GM23338 (cell line): ENCODE data around the gene PDHB. TPM values are rescaled to one million over a fixed set of nuclear protein-coding genes. Genes with fewer than 3 reads are reported as not detected.

ENCODE experiments used
- ATAC-seq: fragments of 200-7000 bp; cut with Tn5 transposase; 3 replicates; pipeline ENCODE4 v1.9.1; 2020
- DNase-seq: peaks from one replicate; pipeline ENCODE4 v3.0.0-alpha.2; 2015; ENCODE audit warnings: low spot score
- H2AFZ ChIP-seq: fragments of 200-600 bp; sonication (generic); 2 replicates; pipeline ENCODE4 v1.8.0; 2016; ENCODE audit warnings: antibody characterized with exemption, mild to moderate bottlenecking, moderate library complexity
- H3F3A ChIP-seq: fragments of 200-600 bp; sonication (generic); replicated peaks from 2 replicates; pipeline ENCODE4 v1.8.0; 2017; ENCODE audit warnings: antibody characterized with exemption, mixed run types, low read depth
- H3K27ac ChIP-seq: fragments of 200-600 bp; sonication (generic); 2 replicates; pipeline ENCODE4 v1.6.1; 2016; ENCODE audit warnings: low read depth
- H3K27me3 ChIP-seq: fragments of 200-600 bp; sonication (generic); 2 replicates; pipeline ENCODE4 v1.8.0; 2016; ENCODE audit warnings: mild to moderate bottlenecking, mixed run types, moderate library complexity; ENCODE audit not compliant: insufficient read depth
- H3K36me3 ChIP-seq: fragments of 200-600 bp; sonication (generic); 2 replicates; pipeline ENCODE4 v1.8.0; 2016; ENCODE audit warnings: mild to moderate bottlenecking; ENCODE audit not compliant: insufficient read depth
- H3K4me1 ChIP-seq: fragments of 200-600 bp; sonication (generic); 2 replicates; pipeline ENCODE4 v1.8.0; 2016; ENCODE audit warnings: mild to moderate bottlenecking, moderate library complexity; ENCODE audit not compliant: insufficient read depth
- H3K4me2 ChIP-seq: fragments of 200-600 bp; sonication (generic); 2 replicates; pipeline ENCODE4 v1.7.1; 2017; ENCODE audit warnings: mixed run types
- H3K4me3 ChIP-seq: fragments of 200-600 bp; sonication (generic); 2 replicates; pipeline ENCODE4 v1.6.1; 2016; ENCODE audit warnings: mixed run types
- H3K79me2 ChIP-seq: fragments of 200-600 bp; sonication (generic); replicated peaks from 2 replicates; pipeline ENCODE4 v1.8.0; 2017; ENCODE audit warnings: mild to moderate bottlenecking; ENCODE audit not compliant: insufficient read depth
- H3K9me2 ChIP-seq: fragments of 200-600 bp; sonication (generic); 2 replicates; pipeline ENCODE4 v1.8.0; 2017; ENCODE audit not compliant: insufficient read depth
- H4K20me1 ChIP-seq: fragments of 200-600 bp; sonication (generic); replicated peaks from 2 replicates; pipeline ENCODE4 v1.8.0; 2017; ENCODE audit warnings: mild to moderate bottlenecking; ENCODE audit not compliant: insufficient read depth
- H3K27ac Mint-ChIP-seq: 2 replicates; pipeline ENCODE4 v1.8.0; 2020; ENCODE audit warnings: inconsistent platforms, mild to moderate bottlenecking, moderate library complexity, mixed read lengths
- H3K27me3 Mint-ChIP-seq: 3 replicates; pipeline ENCODE4 v1.8.0; 2022; ENCODE audit warnings: low read depth, mild to moderate bottlenecking, moderate library complexity, mixed read lengths, inconsistent platforms; ENCODE audit not compliant: insufficient read depth, poor library complexity
- H3K36me3 Mint-ChIP-seq: 3 replicates; pipeline ENCODE4 v1.8.0; 2021; ENCODE audit warnings: low read depth, mild to moderate bottlenecking, inconsistent platforms, moderate library complexity, mixed read lengths
- H3K4me1 Mint-ChIP-seq: 3 replicates; pipeline ENCODE4 v1.8.0; 2020; ENCODE audit warnings: mild to moderate bottlenecking, inconsistent platforms, mixed read lengths
- H3K4me3 Mint-ChIP-seq: 3 replicates; pipeline ENCODE4 v1.8.0; 2021; ENCODE audit warnings: moderate library complexity, mild to moderate bottlenecking, inconsistent platforms, mixed read lengths
- H3K9me3 Mint-ChIP-seq: 3 replicates; pipeline ENCODE4 v1.8.0; 2020; ENCODE audit warnings: moderate library complexity, mild to moderate bottlenecking, inconsistent platforms, mixed read lengths
- CREB1 ChIP-seq: fragments of 250-450 bp; sonication (Bioruptor Pico); IDR thresholded peaks from 2 replicates; pipeline ENCODE4 v1.5.0; 2020; ENCODE audit warnings: low read depth, mild to moderate bottlenecking, moderate library complexity
- EZH2 ChIP-seq: fragments of 200-600 bp; sonication (generic); IDR thresholded peaks from one replicate; pipeline ENCODE4 v1.8.0; 2017; ENCODE audit warnings: antibody characterized with exemption, mild to moderate bottlenecking, low read depth; ENCODE audit not compliant: unreplicated experiment
- EZH2phosphoT487 ChIP-seq: fragments of 200-600 bp; sonication (generic); IDR thresholded peaks from one replicate; pipeline ENCODE4 v1.8.1; 2018; ENCODE audit warnings: antibody characterized with exemption; ENCODE audit not compliant: unreplicated experiment
- JUNB ChIP-seq: IDR thresholded peaks from one replicate; pipeline ENCODE4 v1.6.1; 2016; ENCODE audit warnings: antibody characterized with exemption; ENCODE audit not compliant: unreplicated experiment
- NANOG ChIP-seq: IDR thresholded peaks from 2 replicates; pipeline ENCODE4 v1.6.1; 2016; ENCODE audit warnings: antibody characterized with exemption, borderline replicate concordance
- POLR2AphosphoS5 ChIP-seq: IDR thresholded peaks from 2 replicates; pipeline ENCODE4 v1.6.1; 2016; ENCODE audit warnings: antibody characterized with exemption, low read depth
- REST ChIP-seq: IDR thresholded peaks from one replicate; pipeline ENCODE4 v1.6.1; 2018; ENCODE audit warnings: antibody characterized with exemption; ENCODE audit not compliant: unreplicated experiment
- STAT1 ChIP-seq: IDR thresholded peaks from one replicate; pipeline ENCODE4 v1.6.1; 2016; ENCODE audit warnings: antibody characterized with exemption; ENCODE audit not compliant: unreplicated experiment
- ZNF331 ChIP-seq: fragments of 250-450 bp; sonication (Bioruptor Pico); IDR thresholded peaks from 2 replicates; pipeline ENCODE4 v1.5.0; 2020; ENCODE audit warnings: low read depth, mild to moderate bottlenecking, moderate library complexity
- polyA plus RNA-seq: library from polyadenylated mRNA; unstranded; fragments of >200 nt; fragmentation: Nextera tagmentation; extraction: Ambion mirVana; gene quantifications from 2 replicates; pipeline ENCODE4 v1.2.1, GENCODE V29; 2016
- total RNA-seq: library from RNA; depleted of rRNA; stranded (reverse); fragments of >200 nt; shearing (Covaris generic); gene quantifications from 2 replicates; pipeline ENCODE4 v1.2.3, GENCODE V29; 2014
- TF ChIP-seq, protein P1 (sequence below): fragments of 250-450 bp; sonication (Bioruptor Pico); IDR thresholded peaks from 2 replicates; pipeline ENCODE4 v1.5.0; 2020; ENCODE audit warnings: mild to moderate bottlenecking, moderate library complexity
- TF ChIP-seq, protein P2 (sequence below): IDR thresholded peaks from 2 replicates; pipeline ENCODE4 v1.6.1; 2016; ENCODE audit warnings: antibody characterized with exemption
- TF ChIP-seq, protein P3 (sequence below), 2 experiments: fragments of 200-600 bp in 1 of 2; sonication (generic) in 1 of 2; conservative IDR thresholded peaks; 2 replicates each; pipeline versions ENCODE4 v1.5.1 to v1.6.1; 2016 to 2017; ENCODE audit warnings: antibody characterized with exemption in 2 of 2, low read depth in 2 of 2, mild to moderate bottlenecking in 2 of 2, moderate library complexity in 1 of 2

The PDHB gene
- total and polyA plus RNA-seq, 2 experiments from 2014 or later, result 172 to 222 TPM

- H3K4me1 ChIP-seq, result no peaks in the 10 kb centered on the region; the same call in 1 of the 2 replicates
- Mint-ChIP-seq H3K4me3 (no peak overlapping the region), H3K36me3 (0 out of 3 replicates have a peak, but pooled peaks cover 3% of the 10 kb centered on the region)
Observed at GRCh38 chr3:58417075-58417474, 16.6 kb downstream of the PDHB start.

More at GRCh38 chr3:58417075-58417474, 16.6 kb downstream of the PDHB start:
- no peaks in the 10 kb centered on the region for H3K9me3 Mint-ChIP-seq
- H3K27me3 Mint-ChIP-seq, result peaks cover 8% of the 10 kb centered on the region
- H3K27ac ChIP-seq, result no peak overlapping the region
- peaks cover 23% of the 10 kb centered on the region for H3K4me1 Mint-ChIP-seq
- ATAC-seq (no peak), DNase-seq (no peak)
- TF ChIP-seq EZH2 (no peak), STAT1 (no peak), CREB1 (no peak), NANOG (no peak), ZNF331 (CRISPR knock-in tag) (no peak), POLR2AphosphoS5 (no peak), EZH2phosphoT487 (no peak), REST (no peak), JUNB (no peak)
- TF ChIP-seq, protein P1, sequence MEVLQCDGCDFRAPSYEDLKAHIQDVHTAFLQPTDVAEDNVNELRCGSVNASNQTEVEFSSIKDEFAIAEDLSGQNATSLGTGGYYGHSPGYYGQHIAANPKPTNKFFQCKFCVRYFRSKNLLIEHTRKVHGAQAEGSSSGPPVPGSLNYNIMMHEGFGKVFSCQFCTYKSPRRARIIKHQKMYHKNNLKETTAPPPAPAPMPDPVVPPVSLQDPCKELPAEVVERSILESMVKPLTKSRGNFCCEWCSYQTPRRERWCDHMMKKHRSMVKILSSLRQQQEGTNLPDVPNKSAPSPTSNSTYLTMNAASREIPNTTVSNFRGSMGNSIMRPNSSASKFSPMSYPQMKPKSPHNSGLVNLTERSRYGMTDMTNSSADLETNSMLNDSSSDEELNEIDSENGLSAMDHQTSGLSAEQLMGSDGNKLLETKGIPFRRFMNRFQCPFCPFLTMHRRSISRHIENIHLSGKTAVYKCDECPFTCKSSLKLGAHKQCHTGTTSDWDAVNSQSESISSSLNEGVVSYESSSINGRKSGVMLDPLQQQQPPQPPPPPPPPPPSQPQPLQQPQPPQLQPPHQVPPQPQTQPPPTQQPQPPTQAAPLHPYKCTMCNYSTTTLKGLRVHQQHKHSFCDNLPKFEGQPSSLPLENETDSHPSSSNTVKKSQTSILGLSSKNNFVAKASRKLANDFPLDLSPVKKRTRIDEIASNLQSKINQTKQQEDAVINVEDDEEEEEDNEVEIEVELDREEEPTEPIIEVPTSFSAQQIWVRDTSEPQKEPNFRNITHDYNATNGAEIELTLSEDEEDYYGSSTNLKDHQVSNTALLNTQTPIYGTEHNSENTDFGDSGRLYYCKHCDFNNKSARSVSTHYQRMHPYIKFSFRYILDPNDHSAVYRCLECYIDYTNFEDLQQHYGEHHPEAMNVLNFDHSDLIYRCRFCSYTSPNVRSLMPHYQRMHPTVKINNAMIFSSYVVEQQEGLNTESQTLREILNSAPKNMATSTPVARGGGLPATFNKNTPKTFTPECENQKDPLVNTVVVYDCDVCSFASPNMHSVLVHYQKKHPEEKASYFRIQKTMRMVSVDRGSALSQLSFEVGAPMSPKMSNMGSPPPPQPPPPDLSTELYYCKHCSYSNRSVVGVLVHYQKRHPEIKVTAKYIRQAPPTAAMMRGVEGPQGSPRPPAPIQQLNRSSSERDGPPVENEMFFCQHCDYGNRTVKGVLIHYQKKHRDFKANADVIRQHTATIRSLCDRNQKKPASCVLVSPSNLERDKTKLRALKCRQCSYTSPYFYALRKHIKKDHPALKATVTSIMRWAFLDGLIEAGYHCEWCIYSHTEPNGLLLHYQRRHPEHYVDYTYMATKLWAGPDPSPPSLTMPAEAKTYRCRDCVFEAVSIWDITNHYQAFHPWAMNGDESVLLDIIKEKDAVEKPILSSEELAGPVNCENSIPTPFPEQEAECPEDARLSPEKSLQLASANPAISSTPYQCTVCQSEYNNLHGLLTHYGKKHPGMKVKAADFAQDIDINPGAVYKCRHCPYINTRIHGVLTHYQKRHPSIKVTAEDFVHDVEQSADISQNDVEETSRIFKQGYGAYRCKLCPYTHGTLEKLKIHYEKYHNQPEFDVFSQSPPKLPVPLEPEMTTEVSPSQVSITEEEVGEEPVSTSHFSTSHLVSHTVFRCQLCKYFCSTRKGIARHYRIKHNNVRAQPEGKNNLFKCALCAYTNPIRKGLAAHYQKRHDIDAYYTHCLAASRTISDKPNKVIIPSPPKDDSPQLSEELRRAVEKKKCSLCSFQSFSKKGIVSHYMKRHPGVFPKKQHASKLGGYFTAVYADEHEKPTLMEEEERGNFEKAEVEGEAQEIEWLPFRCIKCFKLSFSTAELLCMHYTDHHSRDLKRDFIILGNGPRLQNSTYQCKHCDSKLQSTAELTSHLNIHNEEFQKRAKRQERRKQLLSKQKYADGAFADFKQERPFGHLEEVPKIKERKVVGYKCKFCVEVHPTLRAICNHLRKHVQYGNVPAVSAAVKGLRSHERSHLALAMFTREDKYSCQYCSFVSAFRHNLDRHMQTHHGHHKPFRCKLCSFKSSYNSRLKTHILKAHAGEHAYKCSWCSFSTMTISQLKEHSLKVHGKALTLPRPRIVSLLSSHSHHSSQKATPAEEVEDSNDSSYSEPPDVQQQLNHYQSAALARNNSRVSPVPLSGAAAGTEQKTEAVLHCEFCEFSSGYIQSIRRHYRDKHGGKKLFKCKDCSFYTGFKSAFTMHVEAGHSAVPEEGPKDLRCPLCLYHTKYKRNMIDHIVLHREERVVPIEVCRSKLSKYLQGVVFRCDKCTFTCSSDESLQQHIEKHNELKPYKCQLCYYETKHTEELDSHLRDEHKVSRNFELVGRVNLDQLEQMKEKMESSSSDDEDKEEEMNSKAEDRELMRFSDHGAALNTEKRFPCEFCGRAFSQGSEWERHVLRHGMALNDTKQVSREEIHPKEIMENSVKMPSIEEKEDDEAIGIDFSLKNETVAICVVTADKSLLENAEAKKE, result no peak
- TF ChIP-seq, protein P2, sequence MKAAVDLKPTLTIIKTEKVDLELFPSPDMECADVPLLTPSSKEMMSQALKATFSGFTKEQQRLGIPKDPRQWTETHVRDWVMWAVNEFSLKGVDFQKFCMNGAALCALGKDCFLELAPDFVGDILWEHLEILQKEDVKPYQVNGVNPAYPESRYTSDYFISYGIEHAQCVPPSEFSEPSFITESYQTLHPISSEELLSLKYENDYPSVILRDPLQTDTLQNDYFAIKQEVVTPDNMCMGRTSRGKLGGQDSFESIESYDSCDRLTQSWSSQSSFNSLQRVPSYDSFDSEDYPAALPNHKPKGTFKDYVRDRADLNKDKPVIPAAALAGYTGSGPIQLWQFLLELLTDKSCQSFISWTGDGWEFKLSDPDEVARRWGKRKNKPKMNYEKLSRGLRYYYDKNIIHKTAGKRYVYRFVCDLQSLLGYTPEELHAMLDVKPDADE, result no peak
- TF ChIP-seq, protein P3, sequence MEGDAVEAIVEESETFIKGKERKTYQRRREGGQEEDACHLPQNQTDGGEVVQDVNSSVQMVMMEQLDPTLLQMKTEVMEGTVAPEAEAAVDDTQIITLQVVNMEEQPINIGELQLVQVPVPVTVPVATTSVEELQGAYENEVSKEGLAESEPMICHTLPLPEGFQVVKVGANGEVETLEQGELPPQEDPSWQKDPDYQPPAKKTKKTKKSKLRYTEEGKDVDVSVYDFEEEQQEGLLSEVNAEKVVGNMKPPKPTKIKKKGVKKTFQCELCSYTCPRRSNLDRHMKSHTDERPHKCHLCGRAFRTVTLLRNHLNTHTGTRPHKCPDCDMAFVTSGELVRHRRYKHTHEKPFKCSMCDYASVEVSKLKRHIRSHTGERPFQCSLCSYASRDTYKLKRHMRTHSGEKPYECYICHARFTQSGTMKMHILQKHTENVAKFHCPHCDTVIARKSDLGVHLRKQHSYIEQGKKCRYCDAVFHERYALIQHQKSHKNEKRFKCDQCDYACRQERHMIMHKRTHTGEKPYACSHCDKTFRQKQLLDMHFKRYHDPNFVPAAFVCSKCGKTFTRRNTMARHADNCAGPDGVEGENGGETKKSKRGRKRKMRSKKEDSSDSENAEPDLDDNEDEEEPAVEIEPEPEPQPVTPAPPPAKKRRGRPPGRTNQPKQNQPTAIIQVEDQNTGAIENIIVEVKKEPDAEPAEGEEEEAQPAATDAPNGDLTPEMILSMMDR (conservative IDR thresholded peaks at IDR 0.05; ENCODE audit: low read depth in 2 of 2), result no peak
- H3K27me3 ChIP-seq, result no peaks in the 10 kb centered on the region
- no peaks in the 10 kb centered on the region; the same call in none of the 2 replicates for H4K20me1 ChIP-seq
- no peaks in the 10 kb centered on the region for H3K9me2 ChIP-seq
- no peak overlapping the region for H2AFZ ChIP-seq
- no peaks in the 10 kb centered on the region for H3K36me3 ChIP-seq
- no peak overlapping the region for H3K27ac Mint-ChIP-seq
- H3K4me2 ChIP-seq, result no peak overlapping the region
- no peaks in the 10 kb centered on the region for H3F3A ChIP-seq
- no peaks in the 10 kb centered on the region for H3K79me2 ChIP-seq
- H3K4me3 ChIP-seq, result no peak overlapping the region
